Gastrocnemius medialis (tissue), 4 donors: ENCODE measurements around the gene KDELR3.

ENCODE experiments used
- POLR2A ChIP-seq, 2 donors: fragments of 450-650 bp; IDR thresholded peaks; one replicate each; pipeline ENCODE4 v1.6.1; 2017; ENCODE audit warnings: antibody characterized with exemption in 2 of 2, mild to moderate bottlenecking in 2 of 2, moderate library complexity in 2 of 2
- TF ChIP-seq, protein P1 (sequence below), 5 experiments: fragments of 450-650 bp in 3 of 5; fragments of 200-600 bp in 2 of 5; sonication (generic) in 2 of 5; IDR thresholded peaks in 4 of 5; conservative IDR thresholded peaks in 1 of 5; 1 replicate in 4 of 5; 2 replicates in 1 of 5; pipeline ENCODE4 v1.5.1; 2016 to 2019; ENCODE audit warnings: antibody characterized with exemption in 5 of 5, mild to moderate bottlenecking in 3 of 5, moderate library complexity in 3 of 5

DNA sequence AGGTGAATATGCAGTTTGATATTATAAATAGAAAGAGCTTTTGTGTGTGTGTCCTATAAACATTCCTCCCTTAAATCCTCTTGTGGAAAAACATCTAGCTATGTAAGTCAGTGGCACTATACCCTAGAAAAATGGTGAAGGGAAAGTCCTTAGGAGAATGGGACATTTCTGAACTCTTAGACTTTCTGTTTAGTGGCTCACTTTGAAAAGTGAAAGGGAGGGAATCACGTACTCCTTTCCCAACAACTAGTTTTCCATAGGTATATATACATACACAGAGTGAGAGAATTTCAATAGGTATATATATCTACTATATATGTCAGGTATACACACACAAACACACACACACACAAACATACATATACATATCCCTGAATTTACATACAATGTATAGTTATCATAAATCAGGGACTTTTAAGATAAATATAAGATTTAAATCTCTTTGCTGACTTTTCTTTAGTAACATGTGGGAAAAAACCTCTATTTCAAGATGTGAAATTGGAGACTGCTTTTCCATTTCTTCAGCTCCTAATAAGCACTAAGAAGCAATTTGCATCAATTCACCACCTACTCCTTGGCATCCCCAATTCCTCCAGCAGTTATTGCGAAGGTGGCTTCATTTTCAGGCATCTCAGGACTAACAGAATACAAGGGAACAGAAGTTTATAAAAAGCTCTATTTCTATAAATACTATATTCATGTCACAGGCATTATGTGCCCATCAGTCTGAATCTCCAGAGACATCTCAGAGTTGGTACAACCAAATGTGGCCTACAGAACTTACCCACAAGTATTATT is 51.8 kb downstream of the KDELR3 start:
- TF ChIP-seq, protein P1, sequence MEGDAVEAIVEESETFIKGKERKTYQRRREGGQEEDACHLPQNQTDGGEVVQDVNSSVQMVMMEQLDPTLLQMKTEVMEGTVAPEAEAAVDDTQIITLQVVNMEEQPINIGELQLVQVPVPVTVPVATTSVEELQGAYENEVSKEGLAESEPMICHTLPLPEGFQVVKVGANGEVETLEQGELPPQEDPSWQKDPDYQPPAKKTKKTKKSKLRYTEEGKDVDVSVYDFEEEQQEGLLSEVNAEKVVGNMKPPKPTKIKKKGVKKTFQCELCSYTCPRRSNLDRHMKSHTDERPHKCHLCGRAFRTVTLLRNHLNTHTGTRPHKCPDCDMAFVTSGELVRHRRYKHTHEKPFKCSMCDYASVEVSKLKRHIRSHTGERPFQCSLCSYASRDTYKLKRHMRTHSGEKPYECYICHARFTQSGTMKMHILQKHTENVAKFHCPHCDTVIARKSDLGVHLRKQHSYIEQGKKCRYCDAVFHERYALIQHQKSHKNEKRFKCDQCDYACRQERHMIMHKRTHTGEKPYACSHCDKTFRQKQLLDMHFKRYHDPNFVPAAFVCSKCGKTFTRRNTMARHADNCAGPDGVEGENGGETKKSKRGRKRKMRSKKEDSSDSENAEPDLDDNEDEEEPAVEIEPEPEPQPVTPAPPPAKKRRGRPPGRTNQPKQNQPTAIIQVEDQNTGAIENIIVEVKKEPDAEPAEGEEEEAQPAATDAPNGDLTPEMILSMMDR (IDR thresholded peaks at IDR 0.05 in 4 of 5, conservative IDR thresholded peaks at IDR 0.05 in 1 of 5), result no peak
- no peak for TF ChIP-seq POLR2A (IDR thresholded peaks at IDR 0.05)
